Measurements from ENCODE around the gene KDM3A. TPM values are rescaled to one million over a fixed set of nuclear protein-coding genes. Genes with fewer than 3 reads are reported as not detected.

Gene KDM3A
- total RNA-seq, result 10 to 100 TPM; 55.6 to 64.9 TPM

GRCh38 chr2:86440631-86441391 lies at the start of gene KDM3A:
TSS of gene KDM3A (plus strand) at chr2:86441371. CDS start at chr2:86442048, 677 bp downstream.
- H3K4me3 Mint-ChIP-seq, result peak within 1 kb of the TSS; percentile 94
- peaks cover 23% of the 10 kb centered on the region for H3K9me3 Mint-ChIP-seq
- intact Hi-C loops (cut with micrococcal nuclease), result loop anchor here (1.0 to 10.0 kb wide), 6 partner anchors 28 to 826 kb away; partner anchors contain the start of genes C2orf68, CHMP3, POLR1A and PTCD3
- ChIA-PET POLR2A (interaction anchor here (0.7 to 3.0 kb wide), 11 partner anchors 17 to 246 kb away, joined by 3 to 21 read pairs (median 7); partner anchors contain the start of genes CHMP3 and IMMT), CTCF (interaction anchor here (0.8 to 2.0 kb wide), 2 partner anchors 11 to 220 kb away, joined by 3 to 5 read pairs; no protein-coding TSS in a partner anchor)
- H3K27me3 Mint-ChIP-seq, result no peaks in the 10 kb centered on the region
- H3K4me1 Mint-ChIP-seq (ENCODE audit: low read depth), result peaks cover 37% of the 10 kb centered on the region
- peak within 1 kb of the TSS; percentile 100 for H3K27ac Mint-ChIP-seq
- DNase-seq, result peak; percentile 100
- H3K36me3 Mint-ChIP-seq, result peaks cover 42% of the 10 kb centered on the region

DNA sequence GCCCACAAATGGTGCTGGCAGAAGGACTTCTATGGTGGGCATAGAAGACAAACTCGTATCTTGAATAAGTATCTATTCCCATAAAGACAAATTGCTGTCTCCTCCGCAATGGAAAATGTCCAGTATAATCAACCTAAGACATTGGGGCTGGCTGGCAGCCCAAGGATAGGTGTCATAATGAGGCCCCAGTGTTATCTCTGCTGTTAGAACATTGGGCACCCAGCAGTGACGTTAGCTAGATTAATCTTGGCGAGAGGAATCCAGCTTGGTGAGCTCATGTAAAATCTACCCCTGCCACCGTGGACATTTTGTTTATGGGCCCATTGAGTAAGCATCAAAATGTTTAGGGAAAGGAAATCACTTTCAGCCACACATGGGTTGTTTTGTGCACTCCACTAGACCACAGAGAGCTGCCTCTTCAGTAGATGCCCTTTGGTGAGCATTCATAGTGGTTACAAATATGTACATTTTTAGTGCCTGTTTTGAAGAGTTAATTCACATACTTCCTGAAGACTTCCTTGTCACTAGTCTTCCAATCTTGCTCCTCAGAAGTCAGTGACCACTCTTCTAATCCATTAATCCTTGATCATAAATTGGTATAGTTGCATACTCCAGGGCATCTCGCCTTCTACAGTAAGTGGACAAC lies 48.2 kb upstream of the KDM3A start:
- intact Hi-C loops (cut with micrococcal nuclease), result loop anchor here (10.0 kb wide), 1 partner anchor 72 kb away; no protein-coding TSS in a partner anchor
- no peak for DNase-seq
- ChIA-PET POLR2A (no interaction called here), CTCF (interaction anchor here (0.6 kb wide), 1 partner anchor 171 kb away, joined by 3 read pairs; no protein-coding TSS in a partner anchor)
- no peak overlapping the region for H3K4me3 Mint-ChIP-seq
- no peaks in the 10 kb centered on the region for H3K9me3 Mint-ChIP-seq
- peaks cover 5% of the 10 kb centered on the region for H3K27me3 Mint-ChIP-seq
- no peak overlapping the region for H3K27ac Mint-ChIP-seq
- H3K36me3 Mint-ChIP-seq, result peaks cover 5% of the 10 kb centered on the region
- peaks cover 11% of the 10 kb centered on the region for H3K4me1 Mint-ChIP-seq (ENCODE audit: low read depth)

GRCh38 chr2:86393521-86394491 lies 47.4 kb upstream of the KDM3A start:
- Mint-ChIP-seq H3K36me3 (peaks cover 5% of the 10 kb centered on the region), H3K27me3 (peaks cover 5% of the 10 kb centered on the region), H3K4me1 (ENCODE audit: low read depth) (peaks cover 11% of the 10 kb centered on the region), H3K27ac (peak overlapping the region; percentile 44), H3K9me3 (no peaks in the 10 kb centered on the region), H3K4me3 (no peak overlapping the region)
- ChIA-PET POLR2A (interaction anchor here (0.7 kb wide), 1 partner anchor 79 kb away, joined by 3 read pairs; no protein-coding TSS in a partner anchor), CTCF (no interaction called here)
- DNase-seq, result no peak
- intact Hi-C loops (cut with micrococcal nuclease), result loop anchor here (10.0 kb wide), 1 partner anchor 71 kb away; no protein-coding TSS in a partner anchor

DNA sequence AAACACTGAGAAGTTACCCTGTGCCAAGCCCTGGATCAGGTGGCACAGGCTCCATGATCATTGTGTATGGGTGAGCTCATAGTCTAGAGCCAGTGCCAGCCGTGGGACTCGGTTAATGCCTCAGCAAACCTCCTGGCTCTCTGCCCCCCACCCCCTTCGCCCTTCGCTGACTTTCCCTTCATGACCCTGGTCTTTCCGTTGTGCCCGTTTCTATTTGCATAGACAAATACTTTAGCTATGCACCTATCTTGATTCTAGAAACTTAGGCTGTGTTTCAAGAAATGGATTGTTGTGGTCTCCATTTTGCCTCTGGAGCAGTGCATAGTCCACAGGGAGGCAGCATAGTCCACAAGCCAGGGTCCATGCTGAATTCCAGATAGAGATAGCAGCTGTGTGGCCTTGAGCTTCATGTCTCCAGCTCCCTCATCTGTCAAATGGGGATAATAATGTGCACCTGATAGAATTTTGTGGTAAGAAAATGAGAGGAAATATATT lies 44.8 kb upstream of the KDM3A start:
- Mint-ChIP-seq H3K27me3 (peaks cover 4% of the 10 kb centered on the region), H3K9me3 (no peaks in the 10 kb centered on the region), H3K36me3 (peaks cover 4% of the 10 kb centered on the region), H3K4me3 (no peak overlapping the region), H3K27ac (no peak overlapping the region), H3K4me1 (ENCODE audit: low read depth) (peaks cover 11% of the 10 kb centered on the region)
- POLR2A ChIA-PET, result no interaction called here
- intact Hi-C loops (cut with micrococcal nuclease), result loop anchor here (10.0 kb wide), 1 partner anchor 68 kb away; no protein-coding TSS in a partner anchor
- DNase-seq, result peak; percentile 35
- CTCF ChIA-PET, result interaction anchor here (0.8 to 1.2 kb wide), 2 partner anchors 25 to 286 kb away, joined by 3 to 4 read pairs; no protein-coding TSS in a partner anchor

GRCh38 chr2:86397986-86398385 lies 43.2 kb upstream of the KDM3A start:
- POLR2A ChIA-PET, result no interaction called here
- H3K4me1 Mint-ChIP-seq (ENCODE audit: low read depth), result peaks cover 11% of the 10 kb centered on the region
- H3K9me3 Mint-ChIP-seq, result no peaks in the 10 kb centered on the region
- H3K27me3 Mint-ChIP-seq, result peaks cover 3% of the 10 kb centered on the region
- H3K36me3 Mint-ChIP-seq, result no peaks in the 10 kb centered on the region
- intact Hi-C loops (cut with micrococcal nuclease), result loop anchor here (10.0 kb wide), 1 partner anchor 67 kb away; no protein-coding TSS in a partner anchor
- H3K4me3 Mint-ChIP-seq, result no peak overlapping the region
- DNase-seq, result no peak
- H3K27ac Mint-ChIP-seq, result no peak overlapping the region
- CTCF ChIA-PET, result no interaction called here

DNA sequence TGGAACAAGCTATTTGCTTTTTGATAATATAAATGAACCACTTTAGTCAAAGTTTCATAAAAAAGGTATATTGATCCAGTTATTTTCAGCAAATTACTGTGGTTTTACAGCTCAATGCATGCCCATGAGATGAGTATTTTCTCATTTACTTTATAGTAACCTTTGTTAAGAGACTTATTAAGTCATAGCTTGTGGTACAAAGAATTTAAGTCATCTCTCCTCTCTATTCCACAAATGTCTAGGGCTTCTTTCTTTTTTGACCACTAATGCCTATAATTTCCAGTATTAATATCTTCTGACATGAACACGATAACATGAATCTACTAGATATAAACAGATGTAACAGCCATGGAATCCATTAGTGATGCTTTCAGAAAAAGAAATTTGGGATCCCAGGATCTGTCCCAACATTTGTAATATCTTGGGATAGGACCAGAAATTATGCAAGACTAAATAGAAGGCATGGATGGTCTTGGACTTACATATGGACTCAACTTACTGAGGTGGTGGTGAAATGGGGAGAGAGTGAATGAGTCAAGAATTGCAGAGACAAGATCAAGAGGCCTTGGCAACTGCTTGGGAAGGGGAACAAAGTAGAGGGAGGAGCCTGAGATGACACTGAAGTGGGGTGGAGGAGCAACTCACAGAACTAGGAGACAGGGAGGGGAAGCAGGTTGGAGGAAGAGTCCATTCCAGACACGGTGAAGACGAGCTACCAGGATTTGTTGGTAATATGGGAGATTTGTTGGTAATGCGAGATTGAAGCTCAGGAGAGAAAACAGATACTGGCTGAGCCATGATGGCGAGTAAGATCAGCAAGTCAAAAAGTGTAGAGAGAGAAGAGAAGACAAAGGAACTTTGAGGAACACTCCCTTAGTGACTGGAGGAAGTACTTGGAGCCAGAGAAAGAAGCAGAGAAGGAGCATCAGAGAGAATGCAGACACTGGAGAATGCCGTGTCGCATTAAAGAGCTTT lies 42.4 kb upstream of the KDM3A start:
- ChIA-PET POLR2A (no interaction called here), CTCF (no interaction called here)
- Mint-ChIP-seq H3K36me3 (no peaks in the 10 kb centered on the region), H3K4me3 (no peak overlapping the region), H3K4me1 (ENCODE audit: low read depth) (peaks cover 5% of the 10 kb centered on the region), H3K9me3 (no peaks in the 10 kb centered on the region), H3K27me3 (peaks cover 5% of the 10 kb centered on the region), H3K27ac (no peak overlapping the region)
- no peak for DNase-seq
- intact Hi-C loops (cut with micrococcal nuclease), result loop anchor here (10.0 kb wide), 1 partner anchor 66 kb away; no protein-coding TSS in a partner anchor

DNA sequence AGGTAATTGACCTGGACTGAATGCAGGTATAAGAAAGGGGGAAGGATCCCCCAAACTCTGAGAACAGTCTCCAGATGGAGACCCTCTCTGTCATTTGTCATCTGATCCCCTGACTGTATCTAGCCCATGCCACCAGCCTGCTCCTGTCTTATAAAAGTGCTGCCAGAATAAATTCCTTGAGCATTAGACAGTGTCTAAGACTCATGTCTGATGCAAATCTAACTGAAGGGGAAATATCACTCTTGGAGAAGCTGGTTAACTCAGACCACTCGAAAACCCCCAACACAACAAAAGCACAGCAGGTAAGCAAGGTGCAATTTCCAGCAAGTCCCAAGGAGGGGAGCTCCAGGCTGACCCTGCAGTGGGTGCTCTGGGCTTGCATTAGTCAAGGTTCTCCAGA lies 40.9 kb upstream of the KDM3A start:
- Mint-ChIP-seq H3K4me1 (ENCODE audit: low read depth) (no peaks in the 10 kb centered on the region), H3K36me3 (no peaks in the 10 kb centered on the region), H3K9me3 (no peaks in the 10 kb centered on the region), H3K4me3 (no peak overlapping the region), H3K27ac (no peak overlapping the region), H3K27me3 (peaks cover 5% of the 10 kb centered on the region)
- ChIA-PET CTCF (no interaction called here), POLR2A (no interaction called here)
- no peak for DNase-seq
- intact Hi-C loops (cut with micrococcal nuclease), result no loop called here

GRCh38 chr2:86410581-86410980 lies 30.6 kb upstream of the KDM3A start:
- H3K4me1 Mint-ChIP-seq (ENCODE audit: low read depth), result peaks cover 8% of the 10 kb centered on the region
- peaks cover 25% of the 10 kb centered on the region for H3K27me3 Mint-ChIP-seq
- no peaks in the 10 kb centered on the region for H3K36me3 Mint-ChIP-seq
- H3K9me3 Mint-ChIP-seq, result no peaks in the 10 kb centered on the region
- ChIA-PET POLR2A (no interaction called here), CTCF (no interaction called here)
- H3K4me3 Mint-ChIP-seq, result no peak overlapping the region
- no peak for DNase-seq
- intact Hi-C loops (cut with micrococcal nuclease), result no loop called here
- no peak overlapping the region for H3K27ac Mint-ChIP-seq

DNA sequence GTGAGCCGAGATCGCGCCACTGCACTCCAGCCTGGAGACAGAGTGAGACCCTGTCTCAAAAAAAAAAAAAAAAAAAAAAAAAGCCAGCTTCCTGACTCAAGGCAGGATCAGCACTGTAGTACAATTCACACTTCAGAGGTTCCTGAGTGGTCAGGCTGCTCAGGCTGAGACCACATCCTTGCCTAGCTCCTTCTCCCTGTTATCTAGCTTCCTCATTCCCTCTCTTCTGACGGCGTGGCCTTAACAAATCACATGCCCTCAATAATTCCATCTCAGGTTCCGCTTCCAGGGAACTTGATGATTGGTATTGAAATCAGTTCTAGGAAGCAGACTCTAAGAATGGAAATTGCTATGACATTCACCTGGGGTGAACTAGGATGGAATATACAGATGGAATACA lies 29.8 kb upstream of the KDM3A start:
- intact Hi-C loops (cut with micrococcal nuclease), result no loop called here
- Mint-ChIP-seq H3K27ac (no peak overlapping the region), H3K9me3 (no peaks in the 10 kb centered on the region), H3K36me3 (no peaks in the 10 kb centered on the region), H3K27me3 (peaks cover 25% of the 10 kb centered on the region), H3K4me3 (no peak overlapping the region), H3K4me1 (ENCODE audit: low read depth) (peaks cover 8% of the 10 kb centered on the region)
- ChIA-PET POLR2A (no interaction called here), CTCF (no interaction called here)
- DNase-seq, result no peak

- CTCF ChIA-PET, result no interaction called here
- no peaks in the 10 kb centered on the region for H3K36me3 Mint-ChIP-seq
Measured at GRCh38 chr2:86412007-86412406, 29.2 kb upstream of the KDM3A start.

More at GRCh38 chr2:86412007-86412406, 29.2 kb upstream of the KDM3A start:
- DNase-seq, result no peak
- Mint-ChIP-seq H3K27me3 (peaks cover 25% of the 10 kb centered on the region), H3K27ac (no peak overlapping the region), H3K4me3 (no peak overlapping the region), H3K9me3 (no peaks in the 10 kb centered on the region), H3K4me1 (ENCODE audit: low read depth) (peaks cover 7% of the 10 kb centered on the region)
- POLR2A ChIA-PET, result no interaction called here
- intact Hi-C loops (cut with micrococcal nuclease), result no loop called here
